ENCODE measurements around the gene PDSS2.

PDSS2 gene

DNA sequence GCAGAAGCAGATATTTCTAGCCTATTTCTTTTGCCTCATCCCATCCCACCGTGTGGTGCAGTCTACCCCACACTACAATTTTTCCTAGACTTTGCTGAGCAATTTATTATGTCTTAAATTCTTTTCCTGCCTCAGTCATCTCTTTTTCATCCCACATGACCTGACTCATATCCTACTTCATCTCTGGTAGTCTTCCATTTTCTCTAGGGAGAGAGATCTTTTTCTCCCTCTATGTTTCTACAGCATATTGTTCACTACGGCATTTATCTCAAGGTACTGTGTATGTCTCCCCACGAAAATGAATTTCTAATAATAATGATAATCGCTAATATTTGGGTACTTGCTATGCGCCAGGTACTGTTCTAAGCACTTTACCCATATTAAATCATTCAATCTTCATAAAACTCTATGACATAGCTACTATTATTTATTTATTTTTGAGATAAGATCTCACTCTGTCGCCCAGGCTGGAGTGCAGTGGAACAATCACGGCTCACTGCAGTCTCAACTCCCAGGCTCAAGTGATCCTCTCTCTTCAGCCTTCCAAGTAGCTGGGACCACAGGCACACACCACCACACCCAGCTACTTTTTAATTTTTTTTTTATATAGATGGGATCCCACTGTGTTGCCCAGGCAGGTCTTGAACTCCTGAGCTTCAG is 15.6 kb downstream of the PDSS2 start:
- H3K4me3 ChIP-seq (ENCODE audit: low read depth, low read length): no peak overlapping the region
- TF ChIP-seq, protein P1, sequence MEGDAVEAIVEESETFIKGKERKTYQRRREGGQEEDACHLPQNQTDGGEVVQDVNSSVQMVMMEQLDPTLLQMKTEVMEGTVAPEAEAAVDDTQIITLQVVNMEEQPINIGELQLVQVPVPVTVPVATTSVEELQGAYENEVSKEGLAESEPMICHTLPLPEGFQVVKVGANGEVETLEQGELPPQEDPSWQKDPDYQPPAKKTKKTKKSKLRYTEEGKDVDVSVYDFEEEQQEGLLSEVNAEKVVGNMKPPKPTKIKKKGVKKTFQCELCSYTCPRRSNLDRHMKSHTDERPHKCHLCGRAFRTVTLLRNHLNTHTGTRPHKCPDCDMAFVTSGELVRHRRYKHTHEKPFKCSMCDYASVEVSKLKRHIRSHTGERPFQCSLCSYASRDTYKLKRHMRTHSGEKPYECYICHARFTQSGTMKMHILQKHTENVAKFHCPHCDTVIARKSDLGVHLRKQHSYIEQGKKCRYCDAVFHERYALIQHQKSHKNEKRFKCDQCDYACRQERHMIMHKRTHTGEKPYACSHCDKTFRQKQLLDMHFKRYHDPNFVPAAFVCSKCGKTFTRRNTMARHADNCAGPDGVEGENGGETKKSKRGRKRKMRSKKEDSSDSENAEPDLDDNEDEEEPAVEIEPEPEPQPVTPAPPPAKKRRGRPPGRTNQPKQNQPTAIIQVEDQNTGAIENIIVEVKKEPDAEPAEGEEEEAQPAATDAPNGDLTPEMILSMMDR (IDR thresholded peaks at IDR 0.05; ENCODE audit: borderline replicate concordance, insufficient read depth, low read depth, low read length): no peak

DNA sequence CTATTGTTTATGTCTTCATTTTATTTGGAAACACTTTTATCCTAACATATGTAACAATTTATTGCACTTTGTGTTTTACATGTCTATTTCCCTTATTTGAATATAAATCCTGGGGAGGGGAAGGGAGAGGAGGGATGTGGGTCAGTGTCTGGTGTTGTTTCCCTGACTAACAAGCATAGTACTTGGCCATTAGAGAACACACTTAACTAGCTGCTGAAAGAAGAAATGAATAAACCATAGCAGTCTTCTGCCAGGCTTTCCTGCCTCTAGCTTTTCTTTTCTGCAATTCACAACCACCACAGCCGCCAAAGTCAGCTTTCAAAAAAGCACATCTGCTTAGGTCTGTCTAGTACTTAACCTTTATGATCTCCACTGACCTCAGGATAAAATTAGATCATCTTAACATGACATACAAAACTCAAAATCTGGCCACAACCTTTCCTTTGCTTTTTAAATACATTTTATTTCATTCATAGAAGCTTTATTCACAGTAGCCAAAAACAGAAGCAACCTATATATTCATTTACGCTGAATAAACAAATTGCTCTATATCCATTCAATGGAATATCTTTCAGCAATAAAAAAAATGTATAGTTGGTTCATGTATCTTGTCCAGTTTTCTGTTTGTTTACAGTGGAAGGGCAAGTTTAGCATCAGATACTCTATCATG is 16.3 kb downstream of the PDSS2 start:
- TF ChIP-seq, protein P1 (IDR thresholded peaks at IDR 0.05; ENCODE audit: borderline replicate concordance, insufficient read depth, low read depth, low read length): no peak
- no peak overlapping the region for H3K4me3 ChIP-seq (ENCODE audit: low read depth, low read length)

DNA sequence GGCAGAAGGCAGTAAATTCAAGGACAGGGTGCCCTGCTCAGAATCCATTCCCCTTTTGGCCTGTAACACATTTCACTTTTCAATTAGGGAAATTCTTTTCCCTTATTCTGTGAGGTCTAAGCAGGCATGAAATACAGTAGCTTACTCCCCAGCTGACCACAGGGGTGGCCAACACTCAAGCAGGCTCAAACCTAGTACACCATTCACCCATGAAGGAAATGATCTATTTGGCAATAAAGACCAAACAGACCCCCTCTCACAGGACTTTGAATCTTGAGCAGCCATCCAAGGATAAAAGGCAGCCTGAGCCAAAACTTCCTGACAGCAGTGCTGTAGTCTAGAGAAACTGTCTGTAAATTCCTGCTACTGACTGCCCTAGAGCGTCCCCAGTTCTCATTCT is 17.7 kb downstream of the PDSS2 start:
- H3K4me3 ChIP-seq (ENCODE audit: low read depth, low read length): no peak overlapping the region
- TF ChIP-seq, protein P1 (IDR thresholded peaks at IDR 0.05; ENCODE audit: borderline replicate concordance, insufficient read depth, low read depth, low read length): no peak

DNA sequence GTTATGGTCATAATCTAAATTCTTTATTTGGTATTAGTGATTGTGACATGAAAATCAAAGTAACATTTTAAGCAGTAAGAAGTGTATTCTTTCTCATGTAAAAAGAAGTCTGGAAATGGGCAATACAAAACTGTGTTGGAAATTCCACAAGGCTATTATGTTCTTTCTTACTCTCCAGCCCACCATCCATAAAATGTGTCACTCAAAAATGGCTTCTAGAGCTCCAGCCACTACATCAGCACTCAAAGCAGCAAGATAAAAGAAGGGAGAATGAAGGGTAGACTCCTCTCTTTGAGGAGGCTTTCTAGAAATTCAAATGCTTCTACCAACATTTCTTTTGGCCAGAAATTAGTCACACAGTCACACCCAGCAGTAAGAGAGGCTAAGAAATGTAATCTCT is 18.4 kb downstream of the PDSS2 start:
- TF ChIP-seq, protein P1 (IDR thresholded peaks at IDR 0.05; ENCODE audit: borderline replicate concordance, insufficient read depth, low read depth, low read length): no peak

DNA sequence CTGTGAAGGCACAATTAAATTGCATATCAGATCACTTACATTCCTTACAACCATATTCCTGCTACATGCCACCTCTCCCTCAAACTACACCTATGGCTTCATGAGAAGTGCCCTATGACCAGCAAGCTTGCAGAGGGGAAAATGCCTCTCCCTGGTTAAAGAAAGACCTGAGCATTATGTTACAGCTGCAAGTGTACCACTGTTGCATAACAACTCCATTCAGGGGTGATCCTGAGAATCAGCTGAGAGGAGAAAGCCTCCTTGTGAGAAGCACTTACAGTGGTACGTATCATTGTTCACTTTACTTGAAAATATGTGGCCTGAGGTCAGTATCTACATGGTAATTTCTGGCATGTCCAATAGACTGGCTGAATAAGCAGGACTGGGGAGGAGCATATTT is 20.0 kb downstream of the PDSS2 start:
- TF ChIP-seq, protein P1 (IDR thresholded peaks at IDR 0.05; ENCODE audit: borderline replicate concordance, insufficient read depth, low read depth, low read length): no peak
- no peak overlapping the region for H3K4me3 ChIP-seq (ENCODE audit: low read depth, low read length)

More for the DNA sequence above, 18.4 kb downstream of the PDSS2 start:
- no peak overlapping the region for H3K4me3 ChIP-seq (ENCODE audit: low read depth, low read length)

DNA sequence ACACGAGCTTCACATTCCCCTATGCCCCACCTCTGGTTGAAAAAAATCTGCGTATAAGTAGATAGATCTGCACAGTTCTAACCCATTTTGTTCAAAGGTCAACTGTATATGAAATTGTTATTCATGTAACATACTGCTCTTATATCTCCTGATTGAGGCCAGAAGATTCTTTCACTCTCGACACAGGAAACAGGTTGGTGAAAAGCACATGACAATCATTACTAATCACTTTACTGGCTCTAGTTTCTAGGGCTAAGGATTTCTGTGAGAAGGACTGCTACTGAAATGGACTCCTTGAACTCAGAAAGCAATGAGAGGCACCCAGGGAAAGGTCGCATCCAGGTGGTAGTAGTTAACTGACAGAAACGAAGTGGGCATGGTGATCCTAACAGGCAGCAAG is 21.7 kb downstream of the PDSS2 start:
- no peak overlapping the region for H3K4me3 ChIP-seq (ENCODE audit: low read depth, low read length)
- TF ChIP-seq, protein P1 (IDR thresholded peaks at IDR 0.05; ENCODE audit: borderline replicate concordance, insufficient read depth, low read depth, low read length): no peak

DNA sequence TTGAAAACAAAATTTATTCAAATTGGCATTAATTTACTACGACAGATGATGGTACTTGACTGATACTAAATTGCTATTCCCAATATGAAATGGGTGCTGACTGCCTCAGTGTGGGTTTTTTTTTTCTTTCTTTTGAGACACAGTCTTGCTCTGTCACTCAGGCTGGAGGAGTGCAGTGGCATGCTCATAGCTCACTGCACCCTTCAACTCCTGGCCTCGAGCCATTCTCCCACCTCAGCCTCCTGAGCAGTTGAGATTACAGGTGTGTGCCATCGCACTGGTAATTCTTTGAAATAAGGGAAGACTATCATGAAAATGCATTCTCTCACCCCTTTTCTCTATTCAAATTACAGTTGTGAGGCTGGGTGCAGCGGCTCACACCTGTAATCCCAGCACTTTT is 22.5 kb downstream of the PDSS2 start:
- TF ChIP-seq, protein P1 (IDR thresholded peaks at IDR 0.05; ENCODE audit: borderline replicate concordance, insufficient read depth, low read depth, low read length): no peak

More for the DNA sequence above, 22.5 kb downstream of the PDSS2 start:
- no peak overlapping the region for H3K4me3 ChIP-seq (ENCODE audit: low read depth, low read length)
